Pancreas (tissue), 10 donors: Measurements from ENCODE around the gene ITGB7. TPM values are rescaled to one million over a fixed set of nuclear protein-coding genes. Genes with fewer than 3 reads are reported as not detected.

Experiments used
- ATAC-seq, 4 donors: fragments of 200-7000 bp; cut with Tn5 transposase; one replicate each; pipeline versions ENCODE4 v1.8.0 to v1.9.1; 2020; ENCODE audit warnings: mild to moderate bottlenecking in 4 of 4, moderate library complexity in 4 of 4
- DNase-seq, 6 donors: peaks; one replicate each; pipeline ENCODE4 v3.0.0-alpha.2; 2020
- FAIRE-seq: peaks from 2 replicates; lab custom pipeline; 2012; peaks lifted over from hg19 to GRCh38; lab: Jason Lieb, UNC
- H3K27ac ChIP-seq, 4 donors: fragments of 200-600 bp; sonication (generic); 1 replicate in 3 of 4; 2 replicates in 1 of 4; pipeline versions ENCODE4 v1.5.0 to v1.8.0; 2020
- H3K27me3 ChIP-seq, 4 donors: fragments of 200-600 bp; one replicate each; pipeline ENCODE4 v1.8.0; 2021
- H3K36me3 ChIP-seq, 3 donors: fragments of 200-600 bp; sonication (generic) in 1 of 3; one replicate each; pipeline versions ENCODE4 v1.5.0 to v1.8.0; 2020 to 2021
- H3K4me1 ChIP-seq, 3 donors: fragments of 200-600 bp; one replicate each; pipeline ENCODE4 v1.8.0; 2021
- H3K4me3 ChIP-seq, 4 donors: fragments of 200-600 bp; sonication (generic) in 2 of 4; one replicate each; pipeline versions ENCODE4 v1.5.0 to v1.8.0; 2020 to 2021
- H3K9me3 ChIP-seq, 4 donors: fragments of 200-600 bp; one replicate each; pipeline ENCODE4 v1.8.0; 2021
- WGBS, 2 donors: extraction: QIAGEN DNeasy Blood & Tissue Kit; methylation state at CpG; one replicate each; pipeline ENCODE4 v1.1.7; 2013; 5-methylcytosine and 5-hydroxymethylcytosine counted together
- intact Hi-C, 3 donors: fragments of 100-400 bp; cut with DNase I; formaldehyde crosslinking; loops; one replicate each; pipeline versions ENCODE4 v1.11.1 to v1.14.2; 2022
- polyA plus RNA-seq, 2 donors: library from polyadenylated mRNA; stranded (reverse); fragments of 200-250 nt; gene quantifications; one replicate each; pipeline ENCODE4 v1.2.3, GENCODE V29; 2013
- total RNA-seq, 6 donors: library from RNA; stranded (reverse); fragmentation: NEBNext Ultra II Directional in 4 of 6; extraction: Animal tissue kit (Norgen Biotek cat#: 25700) in 4 of 6; gene quantifications; one replicate each; pipeline versions ENCODE4 v1.2.1 to v1.2.4, GENCODE V29; 2021 to 2023
- TF ChIP-seq, protein P1 (sequence below), 4 donors: fragments of 200-600 bp; sonication (generic) in 3 of 4; IDR thresholded peaks; one replicate each; pipeline versions ENCODE4 v1.5.0 to v1.8.0; 2021; ENCODE audit warnings: antibody characterized with exemption in 4 of 4
- donor health status: healthy with polysubstance abuse.
- donor health status: DM: no; HTN: no; CAD: no; lungs with moderate emphysema.
- donor health status: DM: no; HTN: no; CAD: no.
- donor health status: control.
- donor health status: control.
- donor health status: Bipolar disorder and iron deficiency.
- donor health status: DM: yes; HTN: yes; CAD: no.
- donor health status: DM: no; HTN: no; CAD: no.
- donor health status: DM: no; HTN: no; CAD: no.
- donor health status: DM: yes; HTN: yes; CAD: no.

ITGB7 gene
- total and polyA plus RNA-seq, 8 donors, result 1.1 to 1.8 (median 1.6) TPM

DNA sequence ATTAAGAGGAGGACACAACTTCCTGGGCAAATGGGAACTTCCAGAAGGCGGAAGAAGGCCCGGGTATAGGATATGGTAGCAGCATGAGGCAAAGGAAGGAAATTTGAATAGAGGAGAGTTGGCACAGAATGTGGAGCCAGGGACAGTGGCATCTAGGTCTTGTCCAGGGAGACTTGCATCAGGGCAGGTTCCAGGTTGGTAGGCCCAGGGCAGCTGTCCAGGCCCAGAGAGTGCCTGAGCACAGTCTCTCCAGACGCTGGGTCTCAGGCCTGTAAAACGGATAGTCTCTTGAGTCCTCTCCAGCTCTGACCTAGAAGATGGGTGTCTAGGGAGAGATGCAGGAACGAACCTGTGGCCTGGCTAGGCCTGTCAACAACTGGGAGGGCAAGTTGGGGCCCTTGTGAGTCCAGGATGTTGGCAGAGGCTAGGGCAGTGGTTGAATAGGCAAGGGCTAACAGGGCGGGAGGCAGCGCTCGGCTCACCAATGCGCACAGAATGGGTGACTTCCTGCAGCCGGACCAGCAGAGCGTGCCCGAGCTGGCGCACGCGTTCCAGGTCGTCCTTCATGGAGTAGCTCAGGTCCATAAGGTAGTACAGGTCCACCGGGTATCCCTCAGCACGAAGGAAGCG is 9.9 kb downstream of the ITGB7 start:
- Histone ChIP-seq H3K36me3 (no peaks in the 10 kb centered on the region), H3K27me3 (no peaks in the 10 kb centered on the region), H3K9me3 (no peaks in the 10 kb centered on the region), H3K27ac (no peak overlapping the region), H3K4me1 (peaks cover 0 to 6% (median 0%) of the 10 kb centered on the region in 3 donors), H3K4me3 (peak overlapping the region in 2 of 4 donors; percentile 15 to 40)
- no peak for ATAC-seq
- 67 to 70% methylated on average over 19 of the region's 19 CpGs for WGBS, 2 donors
- intact Hi-C loops, result loop anchor here in 2 of 3 donors (5.0 to 10.0 kb wide), 3 partner anchors 35 to 132 kb away; no protein-coding TSS in a partner anchor
- FAIRE-seq, result no peak
- no peak for DNase-seq
- TF ChIP-seq, protein P1, sequence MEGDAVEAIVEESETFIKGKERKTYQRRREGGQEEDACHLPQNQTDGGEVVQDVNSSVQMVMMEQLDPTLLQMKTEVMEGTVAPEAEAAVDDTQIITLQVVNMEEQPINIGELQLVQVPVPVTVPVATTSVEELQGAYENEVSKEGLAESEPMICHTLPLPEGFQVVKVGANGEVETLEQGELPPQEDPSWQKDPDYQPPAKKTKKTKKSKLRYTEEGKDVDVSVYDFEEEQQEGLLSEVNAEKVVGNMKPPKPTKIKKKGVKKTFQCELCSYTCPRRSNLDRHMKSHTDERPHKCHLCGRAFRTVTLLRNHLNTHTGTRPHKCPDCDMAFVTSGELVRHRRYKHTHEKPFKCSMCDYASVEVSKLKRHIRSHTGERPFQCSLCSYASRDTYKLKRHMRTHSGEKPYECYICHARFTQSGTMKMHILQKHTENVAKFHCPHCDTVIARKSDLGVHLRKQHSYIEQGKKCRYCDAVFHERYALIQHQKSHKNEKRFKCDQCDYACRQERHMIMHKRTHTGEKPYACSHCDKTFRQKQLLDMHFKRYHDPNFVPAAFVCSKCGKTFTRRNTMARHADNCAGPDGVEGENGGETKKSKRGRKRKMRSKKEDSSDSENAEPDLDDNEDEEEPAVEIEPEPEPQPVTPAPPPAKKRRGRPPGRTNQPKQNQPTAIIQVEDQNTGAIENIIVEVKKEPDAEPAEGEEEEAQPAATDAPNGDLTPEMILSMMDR (IDR thresholded peaks at IDR 0.05), result no peak

DNA sequence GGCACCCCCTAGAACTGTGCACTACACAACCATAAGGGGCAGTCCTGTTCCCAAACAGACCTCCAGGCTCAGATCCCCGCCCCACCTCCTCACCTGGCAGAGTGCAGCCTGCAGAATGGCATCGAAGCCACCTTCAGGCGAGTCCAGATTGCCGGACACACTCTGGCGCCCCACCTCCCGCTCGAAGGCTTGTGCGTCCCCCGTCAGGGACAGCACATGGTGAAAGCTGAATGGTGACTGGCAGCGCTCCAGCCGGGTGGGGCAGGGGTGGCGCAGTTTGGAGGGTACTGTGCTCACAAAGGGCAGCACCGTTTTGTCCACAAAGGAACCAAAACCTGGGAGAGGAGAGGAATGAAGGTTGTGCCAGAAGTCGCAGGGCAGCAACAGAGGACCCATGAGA is 10.6 kb downstream of the ITGB7 start:
- 80 to 82% methylated on average over 14 of the region's 14 CpGs for WGBS, 2 donors

DNA sequence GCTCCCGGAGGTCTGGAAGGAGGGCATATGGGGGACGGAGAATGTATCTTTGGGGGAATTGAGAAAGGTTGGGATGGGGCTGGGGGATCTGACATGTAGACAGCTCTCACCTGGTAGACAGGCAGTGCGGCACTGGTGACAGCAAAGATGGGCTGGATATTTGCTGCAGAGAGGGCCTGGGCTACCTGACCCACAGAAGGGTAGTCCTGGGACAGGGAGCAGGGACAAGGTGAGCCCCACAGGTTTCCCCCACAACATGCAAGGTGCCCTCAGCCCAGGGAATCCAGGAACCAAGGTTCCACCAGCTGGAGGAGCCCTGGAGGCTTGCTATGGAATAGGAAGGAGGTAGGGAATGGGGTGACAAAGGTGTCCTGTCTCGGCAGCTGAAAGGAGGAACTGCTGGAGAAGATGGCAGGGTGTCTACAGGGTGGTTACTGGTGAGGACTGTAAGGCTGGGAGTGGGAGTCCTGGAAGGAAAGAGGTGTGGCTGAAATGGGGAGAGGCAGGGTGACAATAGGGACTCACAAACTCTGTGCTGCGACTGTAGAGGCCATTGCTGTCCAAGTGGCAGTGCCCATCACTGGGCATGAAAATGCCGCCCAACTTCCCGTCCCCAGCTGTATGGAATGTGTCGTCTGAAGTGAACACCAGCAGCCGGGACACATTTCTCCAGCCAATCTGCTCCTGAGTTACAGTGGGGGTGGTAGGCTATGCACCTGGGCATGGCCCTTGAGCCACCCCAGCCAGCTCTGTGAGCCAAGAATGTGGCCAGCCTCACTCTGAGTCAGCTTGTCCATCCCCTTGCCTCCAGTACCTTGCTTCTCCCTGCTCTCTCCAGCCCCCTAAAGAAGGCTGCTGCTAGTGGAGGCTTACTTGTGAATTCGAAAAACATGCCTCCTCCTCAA is 11.3 kb downstream of the ITGB7 start:
- Histone ChIP-seq H3K27ac (no peak overlapping the region), H3K36me3 (no peaks in the 10 kb centered on the region), H3K9me3 (no peaks in the 10 kb centered on the region), H3K4me3 (no peak overlapping the region), H3K27me3 (no peaks in the 10 kb centered on the region), H3K4me1 (peaks cover 0 to 6% (median 0%) of the 10 kb centered on the region in 3 donors)
- no peak for ATAC-seq
- intact Hi-C loops, result loop anchor here in 2 of 3 donors (5.0 to 10.0 kb wide), 3 partner anchors 33 to 131 kb away; no protein-coding TSS in a partner anchor
- TF ChIP-seq, protein P1 (IDR thresholded peaks at IDR 0.05), result no peak
- no peak for FAIRE-seq
- DNase-seq, result no peak
- 83 to 85% methylated on average over 10 of the region's 10 CpGs for WGBS, 2 donors

More for the DNA sequence above, 10.6 kb downstream of the ITGB7 start:
- Histone ChIP-seq H3K27ac (no peak overlapping the region), H3K9me3 (no peaks in the 10 kb centered on the region), H3K4me1 (peaks cover 0 to 6% (median 0%) of the 10 kb centered on the region in 3 donors), H3K27me3 (no peaks in the 10 kb centered on the region), H3K4me3 (no peak overlapping the region), H3K36me3 (no peaks in the 10 kb centered on the region)
- intact Hi-C loops, result loop anchor here in 2 of 3 donors (5.0 to 10.0 kb wide), 3 partner anchors 34 to 132 kb away; no protein-coding TSS in a partner anchor
- no peak for FAIRE-seq
- DNase-seq, result no peak
- no peak for ATAC-seq
- TF ChIP-seq, protein P1 (IDR thresholded peaks at IDR 0.05), result no peak

DNA sequence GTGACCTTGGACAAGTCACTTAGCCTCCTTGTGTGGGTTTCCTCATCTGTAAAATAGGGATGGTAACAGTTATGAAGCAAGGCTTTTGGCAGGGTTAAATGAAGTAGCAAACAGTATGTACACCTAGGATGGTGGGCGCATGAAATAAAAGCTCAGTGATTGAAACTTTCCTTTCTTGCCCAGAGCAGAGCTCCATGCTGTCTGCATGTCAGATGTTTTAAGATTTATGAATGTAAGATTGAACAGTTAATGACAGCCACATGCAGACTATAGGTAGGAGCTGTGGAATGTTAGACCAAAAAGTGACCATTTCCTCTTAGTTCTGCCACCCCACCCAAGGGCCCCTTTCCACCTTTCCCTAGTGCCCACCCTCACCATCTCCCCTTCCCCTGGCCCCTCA is 12.1 kb downstream of the ITGB7 start:
- Histone ChIP-seq H3K4me3 (no peak overlapping the region), H3K9me3 (no peaks in the 10 kb centered on the region), H3K27ac (no peak overlapping the region), H3K36me3 (no peaks in the 10 kb centered on the region), H3K27me3 (no peaks in the 10 kb centered on the region), H3K4me1 (peaks cover 0 to 6% (median 0%) of the 10 kb centered on the region in 3 donors)
- TF ChIP-seq, protein P1 (IDR thresholded peaks at IDR 0.05), result no peak
- no peak for ATAC-seq
- no peak for DNase-seq
- WGBS, 2 donors, result 87 to 88% methylated on average over 1 of the region's 1 CpG
- FAIRE-seq, result no peak
- intact Hi-C loops, result loop anchor here in 2 of 3 donors (5.0 to 10.0 kb wide), 3 partner anchors 33 to 130 kb away; no protein-coding TSS in a partner anchor
